ENCODE data around the gene MEGF6.

MEGF6 gene

GRCh38 chr1:3607703-3608065 is 3.6 kb downstream of the MEGF6 start:
- no peak overlapping the region for H3K27ac Mint-ChIP-seq
- no peaks in the 10 kb centered on the region for H3K36me3 Mint-ChIP-seq
- H3K27me3 Mint-ChIP-seq, result peaks cover 3% of the 10 kb centered on the region
- H3K9me3 Mint-ChIP-seq, result no peaks in the 10 kb centered on the region
- H3K4me1 Mint-ChIP-seq, result peaks cover 9% of the 10 kb centered on the region
- no peak overlapping the region for H3K4me3 Mint-ChIP-seq

DNA sequence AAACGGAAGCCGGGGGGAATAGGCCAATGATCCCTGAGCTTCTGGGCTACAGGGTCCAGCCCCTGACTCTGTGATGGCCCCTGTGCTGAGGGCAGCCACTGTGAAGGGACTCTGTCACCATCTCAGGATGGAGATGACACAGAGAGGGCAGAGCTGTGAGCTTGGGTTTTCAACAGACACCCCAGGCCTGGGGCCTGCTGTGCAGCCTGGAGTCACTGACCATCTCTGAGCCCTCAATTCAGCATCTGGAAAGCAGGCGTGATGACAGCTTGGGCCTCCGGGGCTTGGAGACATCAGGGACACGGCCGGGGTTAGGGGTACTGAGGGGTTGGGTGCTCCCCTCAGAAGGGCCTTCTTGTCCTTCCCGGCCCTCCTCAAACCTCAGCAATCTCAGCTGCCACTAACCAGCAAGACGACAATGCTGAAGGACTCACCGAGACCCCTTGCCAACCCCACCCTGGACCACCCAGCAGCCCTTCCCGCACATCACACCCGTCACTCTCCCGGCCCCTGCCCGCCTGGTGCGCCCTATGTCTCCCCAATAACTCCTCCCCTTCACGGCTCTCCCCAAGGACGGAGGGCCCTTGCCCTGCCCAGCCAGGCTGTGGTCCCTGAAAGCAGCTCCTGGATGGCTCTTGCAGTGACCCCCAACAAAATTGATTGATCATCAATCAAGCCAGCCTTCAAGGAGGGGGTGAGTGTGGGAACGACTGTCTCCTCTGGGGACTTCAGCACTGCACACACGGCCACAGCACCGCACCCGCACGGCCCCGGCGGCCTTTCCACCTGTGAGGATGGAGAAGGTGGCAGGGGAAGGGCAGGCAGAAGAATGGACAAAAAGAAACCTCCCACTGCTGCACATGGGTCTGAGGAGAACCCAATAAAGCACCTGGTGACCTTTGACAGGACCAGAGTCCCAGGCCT is 4.3 kb downstream of the MEGF6 start:
- Mint-ChIP-seq H3K27me3 (peaks cover 3% of the 10 kb centered on the region), H3K4me1 (peaks cover 9% of the 10 kb centered on the region), H3K27ac (no peak overlapping the region), H3K4me3 (no peak overlapping the region), H3K36me3 (no peaks in the 10 kb centered on the region), H3K9me3 (no peaks in the 10 kb centered on the region)

GRCh38 chr1:3604997-3605823 is 6.1 kb downstream of the MEGF6 start:
- no peaks in the 10 kb centered on the region for H3K4me1 Mint-ChIP-seq
- no peak overlapping the region for H3K27ac Mint-ChIP-seq
- H3K4me3 Mint-ChIP-seq, result no peak overlapping the region
- no peaks in the 10 kb centered on the region for H3K27me3 Mint-ChIP-seq
- H3K36me3 Mint-ChIP-seq, result no peaks in the 10 kb centered on the region
- no peaks in the 10 kb centered on the region for H3K9me3 Mint-ChIP-seq

GRCh38 chr1:3604468-3604974 is 6.8 kb downstream of the MEGF6 start:
- no peak overlapping the region for H3K4me3 Mint-ChIP-seq
- H3K36me3 Mint-ChIP-seq, result no peaks in the 10 kb centered on the region
- no peaks in the 10 kb centered on the region for H3K4me1 Mint-ChIP-seq
- no peaks in the 10 kb centered on the region for H3K27me3 Mint-ChIP-seq
- H3K9me3 Mint-ChIP-seq, result no peaks in the 10 kb centered on the region
- no peak overlapping the region for H3K27ac Mint-ChIP-seq

DNA sequence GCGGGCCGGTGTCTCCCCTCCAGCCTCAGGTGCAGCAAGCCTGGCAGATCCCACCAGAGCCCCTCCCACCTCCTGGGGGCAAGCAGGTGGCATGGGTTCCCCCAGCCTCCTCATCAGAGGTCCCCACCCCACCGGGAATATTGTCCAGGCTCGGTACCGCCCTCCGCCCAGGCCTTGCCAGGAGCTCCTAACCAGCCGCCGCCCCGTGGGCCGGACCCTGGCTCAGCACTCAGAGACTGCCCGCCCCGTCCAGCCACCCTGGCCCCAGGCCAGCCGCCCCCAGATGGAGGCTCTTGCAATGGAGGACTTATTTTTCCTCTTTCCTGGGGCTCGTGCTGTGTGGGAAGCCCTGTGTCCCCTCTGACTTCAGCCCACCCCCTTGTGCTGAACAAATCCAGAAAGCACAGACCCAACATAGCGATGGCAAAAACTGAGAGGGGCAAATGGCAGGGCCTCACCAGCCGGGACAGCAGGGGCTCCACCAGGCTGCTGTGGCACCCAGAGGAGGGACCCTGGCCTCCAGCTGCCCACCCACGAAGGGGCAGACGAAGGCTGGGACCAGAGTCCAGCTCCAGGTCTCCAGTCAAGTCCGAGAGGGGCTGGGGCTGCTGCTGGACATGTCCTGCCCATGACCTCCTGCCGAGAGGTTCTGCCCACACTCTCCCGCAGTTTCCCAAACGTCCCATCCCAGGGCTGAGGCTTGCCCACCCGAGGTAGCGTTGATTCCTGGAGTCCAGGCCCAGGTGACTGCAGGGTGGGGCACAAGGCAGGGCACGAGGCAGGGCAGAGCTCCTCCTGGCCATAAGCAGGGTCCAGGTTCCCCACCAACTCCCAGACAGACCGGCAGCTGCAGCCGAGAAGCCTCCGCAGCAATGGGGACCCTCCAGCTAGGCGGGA is 7.5 kb downstream of the MEGF6 start:
- H3K36me3 Mint-ChIP-seq, result no peaks in the 10 kb centered on the region
- no peak overlapping the region for H3K4me3 Mint-ChIP-seq

DNA sequence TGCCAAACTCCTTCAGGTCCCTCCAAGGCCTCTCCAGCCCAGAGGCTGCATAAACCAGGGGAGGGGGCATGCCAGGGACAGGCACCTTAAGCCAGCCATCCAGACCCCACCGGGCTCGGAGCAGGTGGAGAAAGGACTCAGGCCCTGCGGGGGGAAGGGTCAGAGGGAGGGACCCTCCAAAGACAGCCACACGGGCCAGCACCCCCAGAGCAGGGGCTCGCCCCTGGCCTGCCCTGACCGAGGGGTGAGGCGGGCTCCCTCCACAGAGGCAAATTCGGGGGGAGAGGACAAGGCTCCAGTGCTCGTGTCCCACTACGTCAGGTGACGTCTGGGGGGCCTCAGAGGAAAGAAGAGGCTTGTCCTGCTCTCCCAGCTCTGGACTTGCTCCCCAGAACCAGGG is 8.2 kb downstream of the MEGF6 start:
- no peaks in the 10 kb centered on the region for H3K27me3 Mint-ChIP-seq
- no peaks in the 10 kb centered on the region for H3K9me3 Mint-ChIP-seq
- H3K4me1 Mint-ChIP-seq, result peaks cover 7% of the 10 kb centered on the region
- no peak overlapping the region for H3K4me3 Mint-ChIP-seq
- H3K36me3 Mint-ChIP-seq, result no peaks in the 10 kb centered on the region
- no peak overlapping the region for H3K27ac Mint-ChIP-seq

More for the DNA sequence above, 7.5 kb downstream of the MEGF6 start:
- peaks cover 4% of the 10 kb centered on the region for H3K4me1 Mint-ChIP-seq
- H3K27ac Mint-ChIP-seq, result no peak overlapping the region
- H3K27me3 Mint-ChIP-seq, result no peaks in the 10 kb centered on the region
- no peaks in the 10 kb centered on the region for H3K9me3 Mint-ChIP-seq

DNA sequence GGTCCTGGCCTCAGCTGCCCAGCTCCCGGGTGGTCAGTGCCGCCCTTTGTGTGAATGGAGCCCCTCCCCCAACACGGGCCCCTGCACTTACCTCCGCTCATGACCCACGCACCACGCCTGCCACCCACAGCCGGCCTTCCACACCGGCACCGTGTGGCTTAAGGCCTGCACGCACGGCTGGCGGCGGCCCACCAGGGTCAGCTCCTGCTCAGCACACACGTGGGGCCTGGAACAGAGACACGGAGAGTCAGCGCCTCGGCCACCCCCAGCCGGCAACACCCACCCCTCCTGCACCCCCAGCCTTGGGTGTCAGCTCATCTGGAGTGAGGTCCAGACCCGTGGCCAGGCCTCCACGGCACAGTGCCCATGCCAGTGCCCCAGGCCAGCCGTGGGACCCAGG is 8.9 kb downstream of the MEGF6 start:
- Mint-ChIP-seq H3K4me1 (peaks cover 15% of the 10 kb centered on the region), H3K27me3 (no peaks in the 10 kb centered on the region), H3K4me3 (no peak overlapping the region), H3K9me3 (no peaks in the 10 kb centered on the region), H3K36me3 (no peaks in the 10 kb centered on the region), H3K27ac (no peak overlapping the region)

GRCh38 chr1:3601743-3602142 is 9.6 kb downstream of the MEGF6 start:
- no peaks in the 10 kb centered on the region for H3K27me3 Mint-ChIP-seq
- H3K27ac Mint-ChIP-seq, result no peak overlapping the region
- no peak overlapping the region for H3K4me3 Mint-ChIP-seq
- peaks cover 20% of the 10 kb centered on the region for H3K4me1 Mint-ChIP-seq
- no peaks in the 10 kb centered on the region for H3K9me3 Mint-ChIP-seq
- no peaks in the 10 kb centered on the region for H3K36me3 Mint-ChIP-seq

GRCh38 chr1:3600354-3600753 is 11.0 kb downstream of the MEGF6 start:
- no peaks in the 10 kb centered on the region for H3K27me3 Mint-ChIP-seq
- no peak overlapping the region for H3K27ac Mint-ChIP-seq
- H3K4me3 Mint-ChIP-seq, result no peak overlapping the region
- H3K4me1 Mint-ChIP-seq, result peaks cover 20% of the 10 kb centered on the region
- H3K36me3 Mint-ChIP-seq, result no peaks in the 10 kb centered on the region
- no peaks in the 10 kb centered on the region for H3K9me3 Mint-ChIP-seq

DNA sequence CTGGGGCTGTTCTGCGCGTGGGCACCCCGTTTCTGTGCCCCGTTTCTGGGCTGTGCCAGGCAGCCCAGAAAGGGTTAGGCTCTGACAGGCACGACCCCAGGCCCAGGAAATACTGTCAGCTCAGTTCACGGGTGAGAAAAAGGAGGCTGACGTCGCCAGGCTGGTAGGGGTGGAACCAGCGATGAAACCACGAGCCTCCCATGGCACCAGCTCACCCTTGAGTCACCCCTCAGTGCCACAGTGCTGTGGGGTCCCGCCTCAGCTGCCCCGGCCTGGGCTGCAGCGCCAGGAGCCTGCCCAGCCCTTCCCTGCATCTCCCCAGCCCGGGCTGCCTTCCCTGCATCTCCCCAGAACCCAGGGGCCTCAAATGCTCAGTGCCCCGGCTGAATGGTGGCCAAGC is 11.5 kb downstream of the MEGF6 start:
- no peaks in the 10 kb centered on the region for H3K9me3 Mint-ChIP-seq
- H3K4me1 Mint-ChIP-seq, result peaks cover 20% of the 10 kb centered on the region
- no peaks in the 10 kb centered on the region for H3K27me3 Mint-ChIP-seq
- no peak overlapping the region for H3K27ac Mint-ChIP-seq
- H3K4me3 Mint-ChIP-seq, result no peak overlapping the region
- H3K36me3 Mint-ChIP-seq, result no peaks in the 10 kb centered on the region

DNA sequence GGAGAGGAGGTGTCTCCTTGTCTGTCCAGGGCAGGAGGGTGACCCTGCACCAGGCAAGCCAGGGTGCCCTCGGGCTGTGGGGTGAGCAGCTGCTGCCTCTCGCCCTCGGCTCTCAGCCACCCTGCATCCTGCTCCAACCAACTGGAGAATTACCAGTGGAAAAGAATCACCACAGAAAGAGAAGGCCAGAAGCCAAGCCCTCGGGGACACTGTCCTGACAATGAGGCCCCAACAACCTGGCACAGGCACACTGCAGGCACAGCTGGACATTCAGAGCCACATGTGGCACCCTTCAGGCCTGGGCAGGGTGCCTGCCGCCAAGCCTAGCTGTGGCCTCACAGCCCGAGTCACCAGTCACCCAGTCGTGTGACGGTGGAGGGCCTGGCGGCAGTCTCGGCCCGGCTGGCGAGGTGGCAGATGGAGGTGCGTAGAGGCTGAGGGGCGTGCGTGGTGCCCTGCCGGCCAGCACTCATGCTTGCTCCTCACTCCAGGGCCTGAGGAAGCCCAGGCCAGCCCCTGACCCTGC is 12.0 kb downstream of the MEGF6 start:
- no peak overlapping the region for H3K27ac Mint-ChIP-seq
- H3K9me3 Mint-ChIP-seq, result no peaks in the 10 kb centered on the region
- H3K27me3 Mint-ChIP-seq, result no peaks in the 10 kb centered on the region
- no peak overlapping the region for H3K4me3 Mint-ChIP-seq
- no peaks in the 10 kb centered on the region for H3K36me3 Mint-ChIP-seq
- H3K4me1 Mint-ChIP-seq, result peaks cover 20% of the 10 kb centered on the region

DNA sequence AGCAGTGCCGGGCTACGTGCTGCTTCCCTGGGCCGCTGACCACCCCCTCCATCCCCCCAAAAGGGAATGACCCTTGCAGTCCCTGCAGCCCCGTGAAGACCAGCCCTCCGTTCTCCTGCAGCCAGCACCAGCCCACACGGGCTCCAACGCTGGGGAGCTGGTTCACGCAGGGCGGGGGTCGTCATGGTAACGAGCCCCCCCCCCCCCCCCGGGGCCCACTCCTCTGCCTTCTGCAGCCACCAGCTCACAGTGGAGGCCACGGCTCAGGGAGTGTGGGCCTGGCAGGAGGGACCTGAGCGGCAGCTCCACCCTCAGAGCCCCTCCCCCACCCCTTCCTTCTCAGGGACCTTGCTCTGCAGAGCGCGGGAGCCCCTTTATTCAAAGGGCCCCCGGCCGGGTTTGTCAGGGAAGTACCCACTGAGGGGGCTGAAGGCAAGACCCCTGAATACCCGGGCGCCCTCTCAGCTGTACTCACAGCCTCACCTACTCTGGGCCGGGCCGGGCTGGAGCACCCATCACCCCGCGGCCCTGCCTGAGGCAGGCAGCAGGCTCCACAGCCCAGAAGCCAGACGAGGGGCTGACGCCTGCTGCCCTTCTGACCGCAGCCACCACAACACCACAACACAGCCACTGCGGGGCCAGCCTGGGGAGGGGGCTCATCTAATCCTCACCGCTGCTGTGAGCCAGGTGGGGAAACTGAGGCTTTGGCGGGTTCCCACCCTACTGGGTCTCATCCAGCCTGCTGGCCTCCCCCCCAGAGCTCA is 12.6 kb downstream of the MEGF6 start:
- Mint-ChIP-seq H3K4me3 (peak overlapping the region; percentile 68), H3K36me3 (no peaks in the 10 kb centered on the region), H3K9me3 (no peaks in the 10 kb centered on the region), H3K27ac (no peak overlapping the region), H3K27me3 (no peaks in the 10 kb centered on the region), H3K4me1 (peaks cover 20% of the 10 kb centered on the region)

DNA sequence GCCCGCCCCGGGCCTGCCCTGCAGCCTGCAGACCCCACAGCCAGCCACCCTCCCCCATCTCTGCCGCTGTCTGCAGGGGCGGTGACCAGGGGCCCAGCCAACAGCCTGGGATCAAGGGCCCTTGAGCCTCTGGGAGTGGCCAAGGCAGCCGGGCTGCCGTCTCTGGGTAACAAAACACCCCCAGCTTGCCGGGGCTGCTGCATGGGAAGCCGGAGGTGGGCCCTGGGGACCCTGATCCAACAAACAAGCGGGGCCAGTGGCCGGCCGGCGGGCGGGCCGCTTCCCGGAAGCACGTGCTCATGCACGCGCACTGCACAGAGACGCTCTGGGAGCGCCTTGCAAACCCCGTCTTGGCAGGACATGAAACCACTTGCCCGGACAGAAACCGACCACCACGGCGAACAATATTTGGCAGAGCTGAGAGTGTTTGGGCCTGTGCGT is 13.2 kb downstream of the MEGF6 start:
- H3K4me1 Mint-ChIP-seq, result peaks cover 20% of the 10 kb centered on the region
- H3K9me3 Mint-ChIP-seq, result no peaks in the 10 kb centered on the region
- peak overlapping the region; percentile 68 for H3K4me3 Mint-ChIP-seq
- no peak overlapping the region for H3K27ac Mint-ChIP-seq
- no peaks in the 10 kb centered on the region for H3K36me3 Mint-ChIP-seq
- no peaks in the 10 kb centered on the region for H3K27me3 Mint-ChIP-seq

DNA sequence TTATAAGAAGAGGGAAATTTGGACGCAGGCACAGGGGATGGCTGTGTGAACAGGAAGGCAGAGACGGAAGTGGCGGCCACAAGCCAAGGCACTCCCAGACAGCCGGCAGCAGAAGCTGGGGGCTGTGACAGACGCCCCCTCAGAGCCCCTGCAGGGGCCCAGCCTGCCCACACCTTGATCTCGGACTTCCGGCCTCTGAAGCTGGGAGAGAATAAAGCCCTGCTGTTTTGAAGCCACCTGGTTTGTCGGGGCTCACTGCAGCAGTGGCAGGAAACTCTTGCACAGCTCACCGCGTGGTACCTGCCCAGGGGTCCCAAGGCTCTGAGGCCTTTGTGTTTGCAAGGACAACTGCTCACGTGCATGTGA is 13.7 kb downstream of the MEGF6 start:
- Mint-ChIP-seq H3K4me1 (peaks cover 20% of the 10 kb centered on the region), H3K27me3 (no peaks in the 10 kb centered on the region), H3K9me3 (no peaks in the 10 kb centered on the region), H3K4me3 (peak overlapping the region; percentile 68), H3K36me3 (no peaks in the 10 kb centered on the region), H3K27ac (peak overlapping the region; percentile 88)
